ENCODE results near the gene INAVA.

INAVA gene

GRCh38 chr1:200907611-200908097, 13.0 kb downstream of the INAVA start:
- TF ChIP-seq CTCF (IDR thresholded peaks at IDR 0.05), result no peak

GRCh38 chr1:200908191-200908868, 13.6 kb downstream of the INAVA start:
- TF ChIP-seq CTCF (IDR thresholded peaks at IDR 0.05), result no peak

- no peak for TF ChIP-seq CTCF (IDR thresholded peaks at IDR 0.05)
Observed at GRCh38 chr1:200909071-200909470, 14.4 kb downstream of the INAVA start.

- TF ChIP-seq CTCF (IDR thresholded peaks at IDR 0.05), result no peak
Observed at GRCh38 chr1:200909757-200910239, 15.1 kb downstream of the INAVA start.

GRCh38 chr1:200911361-200911760, 16.7 kb downstream of the INAVA start:
- no peak for TF ChIP-seq CTCF (IDR thresholded peaks at IDR 0.05)

- TF ChIP-seq CTCF (IDR thresholded peaks at IDR 0.05), result no peak
Observed at GRCh38 chr1:200912737-200913407, 18.2 kb downstream of the INAVA start.

- no peak for TF ChIP-seq CTCF (IDR thresholded peaks at IDR 0.05)
Observed at GRCh38 chr1:200916152-200916551, 21.5 kb downstream of the INAVA start.

All from LNCAP (cell line).